Vagina (tissue), 2 donors: ENCODE measurements around the gene NDUFS3.

Experiments
- CTCF ChIP-seq, 3 experiments: fragments of 450-650 bp in 2 of 3; fragments of 200-600 bp in 1 of 3; sonication (generic) in 1 of 3; IDR thresholded peaks; one replicate each; pipeline ENCODE4 v1.5.1; 2017 to 2019; ENCODE audit warnings: antibody characterized with exemption in 3 of 3, mild to moderate bottlenecking in 2 of 3, moderate library complexity in 2 of 3
- POLR2A ChIP-seq, 2 donors: fragments of 450-650 bp; IDR thresholded peaks; one replicate each; pipeline ENCODE4 v1.6.1; 2017; ENCODE audit warnings: antibody characterized with exemption in 2 of 2, mild to moderate bottlenecking in 2 of 2, moderate library complexity in 2 of 2

- no peak for TF ChIP-seq POLR2A (IDR thresholded peaks at IDR 0.05)
- TF ChIP-seq CTCF (IDR thresholded peaks at IDR 0.05), result no peak
These were observed 30.8 kb downstream of the NDUFS3 start for GRCh38 chr11:47609675-47610074.
